ENCODE measurements around the gene DYNLT2B. TPM values are rescaled to one million over a fixed set of nuclear protein-coding genes. Genes with fewer than 3 reads are reported as not detected.
"Not testable (repeated sequence)": the region's sequence is repeated elsewhere in the genome, so short reads cannot be mapped to it uniquely, and the experiment has no call there.

The DYNLT2B gene
- total RNA-seq, 5 donors from 2014 or later (not counting 1 experiment from before 2014, with no cell fraction given), result 3.2 to 8.5 (median 7.8) TPM

DNA sequence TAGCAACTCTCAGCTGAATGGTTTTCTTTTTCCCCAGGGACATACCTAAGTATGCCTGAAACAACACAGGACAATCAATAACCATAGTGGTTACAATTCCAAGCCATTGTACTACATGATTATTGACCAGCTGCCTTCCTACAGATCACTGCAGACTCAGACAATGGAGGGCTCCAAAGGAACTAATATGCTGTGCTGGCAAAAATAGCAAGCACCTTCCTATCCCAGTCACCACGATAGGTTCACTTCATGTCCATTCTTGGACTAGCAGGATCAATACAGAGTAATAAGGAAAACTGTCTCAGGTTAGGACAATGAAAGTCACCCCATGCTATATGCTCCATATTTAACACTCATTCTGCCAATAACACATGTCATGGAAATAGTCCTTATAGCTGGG, 37.6 kb upstream of the DYNLT2B start:
- peaks cover 0 to 19% of the 10 kb centered on the region in 2 experiments for H3K4me1 ChIP-seq (ENCODE audit: control insufficient read depth in 1 of 2, extremely low read depth in 1 of 2, insufficient read depth in 2 of 2, low read length in 2 of 2)
- ChIA-PET POLR2A (interaction anchor here in 1 of 2 donors (0.6 kb wide), 1 partner anchor 26 kb away, joined by 3 read pairs; no protein-coding TSS in a partner anchor), CTCF (no interaction called here)
- no peaks in the 10 kb centered on the region for H3K9me3 ChIP-seq
- H3K36me3 ChIP-seq (ENCODE audit: control insufficient read depth in 2 of 2, extremely low read depth in 1 of 2, insufficient read depth in 1 of 2, low read length in 1 of 2), result peaks cover 0 to 62% of the 10 kb centered on the region in 2 donors
- Mint-ChIP-seq H3K4me3 (no peak overlapping the region), H3K9me3 (no peaks in the 10 kb centered on the region), H3K27me3 (no peaks in the 10 kb centered on the region), H3K4me1 (peaks cover 0 to 12% (median 10%) of the 10 kb centered on the region in 3 donors), H3K36me3 (peaks cover 65% of the 10 kb centered on the region), H3K27ac (no peak overlapping the region)
- ATAC-seq (replicated peaks in 1 of 4) (no peak), DNase-seq (no peak)
- no peak overlapping the region for H3K27ac ChIP-seq (ENCODE audit: low read length)
- no CpG with 5 or more reads among the region's 1 CpG for WGBS (ENCODE audit: insufficient coverage)
- H3K27me3 ChIP-seq (replicated peaks in 1 of 2; ENCODE audit: control insufficient read depth in 2 of 2, extremely low read depth in 1 of 2, insufficient read depth in 2 of 2, low read length in 1 of 2), result no peaks in the 10 kb centered on the region
- H3K4me3 ChIP-seq (ENCODE audit: control insufficient read depth in 1 of 2, extremely low read depth in 1 of 2, low read length in 1 of 2), result no peak overlapping the region

DNA sequence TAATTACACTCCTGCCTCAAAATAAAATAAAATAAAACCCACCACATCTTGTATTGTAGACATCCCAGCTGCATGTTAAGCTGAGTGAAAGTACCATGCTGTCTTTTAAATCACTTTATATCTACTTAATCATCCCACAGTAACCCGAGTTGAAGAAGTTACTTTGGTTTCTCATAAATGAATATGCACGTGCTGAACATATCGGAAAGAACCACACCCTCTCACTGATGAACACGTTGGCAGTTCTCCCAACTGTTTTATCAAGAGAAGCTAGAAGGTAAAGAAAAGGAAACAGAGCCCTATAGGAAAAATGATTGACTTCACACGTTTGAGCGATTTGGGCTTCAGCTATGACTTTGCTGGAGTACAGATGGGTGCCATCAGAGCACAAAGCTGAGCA, 36.1 kb upstream of the DYNLT2B start:
- ChIA-PET POLR2A (interaction anchor here in 1 of 2 donors (0.6 kb wide), 1 partner anchor 393 kb away, joined by 3 read pairs; no protein-coding TSS in a partner anchor), CTCF (interaction anchor here in 1 of 2 donors (0.6 kb wide), 1 partner anchor 88 kb away, joined by 3 read pairs; no protein-coding TSS in a partner anchor)

DNA sequence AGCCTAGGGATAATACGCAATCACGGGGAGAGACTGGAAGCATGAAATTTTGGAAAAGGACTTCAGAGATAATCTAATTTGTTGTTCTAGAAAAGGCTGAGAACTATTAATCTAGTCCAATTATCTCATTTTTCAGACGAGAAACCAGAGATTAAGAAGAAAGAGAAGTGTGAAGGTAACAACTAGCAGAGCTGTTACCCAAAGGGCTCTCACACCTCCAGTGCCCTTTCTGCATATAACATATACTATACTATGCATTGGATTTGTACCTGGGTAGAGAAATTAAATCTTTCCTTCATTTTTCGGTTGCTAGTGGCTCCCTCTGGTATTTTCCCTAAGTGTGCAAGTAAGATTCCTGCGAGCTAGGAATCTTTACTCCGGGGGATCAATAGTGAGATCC, 33.5 kb upstream of the DYNLT2B start:
- Histone ChIP-seq H3K27ac (ENCODE audit: low read length) (no peak overlapping the region), H3K9me3 (no peaks in the 10 kb centered on the region), H3K4me1 (ENCODE audit: control insufficient read depth in 1 of 2, extremely low read depth in 1 of 2, insufficient read depth in 2 of 2, low read length in 2 of 2) (no peaks in the 10 kb centered on the region), H3K4me3 (ENCODE audit: control insufficient read depth in 1 of 2, extremely low read depth in 1 of 2, low read length in 1 of 2) (no peak overlapping the region), H3K27me3 (replicated peaks in 1 of 2; ENCODE audit: control insufficient read depth in 2 of 2, extremely low read depth in 1 of 2, insufficient read depth in 2 of 2, low read length in 1 of 2) (no peaks in the 10 kb centered on the region), H3K36me3 (ENCODE audit: control insufficient read depth in 2 of 2, extremely low read depth in 1 of 2, insufficient read depth in 1 of 2, low read length in 1 of 2) (peaks cover 2 to 37% of the 10 kb centered on the region in 2 donors)
- Mint-ChIP-seq H3K4me1 (no peaks in the 10 kb centered on the region), H3K27me3 (no peaks in the 10 kb centered on the region), H3K4me3 (no peak overlapping the region), H3K9me3 (no peaks in the 10 kb centered on the region), H3K36me3 (peaks cover 54% of the 10 kb centered on the region), H3K27ac (no peak overlapping the region)
- ATAC-seq (replicated peaks in 1 of 4) (no peak), DNase-seq (no peak)
- ChIA-PET CTCF (no interaction called here), POLR2A (no interaction called here)
- WGBS (ENCODE audit: insufficient coverage), result no CpG with 5 or more reads among the region's 6 CpGs

More for the DNA sequence above, 36.1 kb upstream of the DYNLT2B start:
- Mint-ChIP-seq H3K4me1 (peaks cover 0 to 9% (median 8%) of the 10 kb centered on the region in 3 donors), H3K27me3 (no peaks in the 10 kb centered on the region), H3K27ac (no peak overlapping the region), H3K9me3 (no peaks in the 10 kb centered on the region), H3K36me3 (peaks cover 54% of the 10 kb centered on the region), H3K4me3 (no peak overlapping the region)
- H3K4me3 ChIP-seq (ENCODE audit: control insufficient read depth in 1 of 2, extremely low read depth in 1 of 2, low read length in 1 of 2), result no peak overlapping the region
- no peak for DNase-seq
- ATAC-seq (replicated peaks in 1 of 4), result no peak
- no peaks in the 10 kb centered on the region for H3K27me3 ChIP-seq (replicated peaks in 1 of 2; ENCODE audit: control insufficient read depth in 2 of 2, extremely low read depth in 1 of 2, insufficient read depth in 2 of 2, low read length in 1 of 2)
- no peaks in the 10 kb centered on the region for H3K9me3 ChIP-seq
- H3K27ac ChIP-seq (ENCODE audit: low read length), result no peak overlapping the region
- H3K36me3 ChIP-seq (ENCODE audit: control insufficient read depth in 2 of 2, extremely low read depth in 1 of 2, insufficient read depth in 1 of 2, low read length in 1 of 2), result peaks cover under 1 to 51% of the 10 kb centered on the region in 2 donors
- 92% methylated on average over 2 of the region's 6 CpGs for WGBS (ENCODE audit: insufficient coverage)
- peaks cover 0 to 19% of the 10 kb centered on the region in 2 experiments for H3K4me1 ChIP-seq (ENCODE audit: control insufficient read depth in 1 of 2, extremely low read depth in 1 of 2, insufficient read depth in 2 of 2, low read length in 2 of 2)

DNA sequence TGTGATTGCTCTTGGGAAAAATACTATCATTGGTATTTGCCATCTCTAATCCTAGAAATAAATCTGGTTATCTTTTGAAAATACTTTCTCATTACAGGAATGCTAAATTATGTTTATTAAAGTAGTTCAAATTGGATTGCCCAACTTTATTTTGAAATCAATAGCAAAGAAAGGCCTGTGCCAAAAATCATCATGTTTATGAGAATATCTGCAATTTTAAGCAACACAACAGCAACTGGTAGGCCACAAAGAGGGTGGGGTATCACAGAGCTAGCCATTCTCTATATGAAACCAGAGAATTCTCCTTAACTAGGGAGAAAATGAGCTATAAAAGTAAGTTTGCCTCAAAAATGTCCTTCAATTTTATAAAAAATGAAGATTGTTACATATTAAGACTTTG, 32.0 kb upstream of the DYNLT2B start:
- no peaks in the 10 kb centered on the region for H3K4me1 Mint-ChIP-seq
- no peak overlapping the region for H3K27ac ChIP-seq (ENCODE audit: low read length)
- DNase-seq (no peak), ATAC-seq (replicated peaks in 1 of 4) (no peak)
- ChIA-PET CTCF (no interaction called here), POLR2A (no interaction called here)
- no peaks in the 10 kb centered on the region for H3K9me3 ChIP-seq
- no peaks in the 10 kb centered on the region for H3K27me3 Mint-ChIP-seq
- peaks cover 2 to 22% of the 10 kb centered on the region in 2 donors for H3K36me3 ChIP-seq (ENCODE audit: control insufficient read depth in 2 of 2, extremely low read depth in 1 of 2, insufficient read depth in 1 of 2, low read length in 1 of 2)
- peaks cover 43% of the 10 kb centered on the region for H3K36me3 Mint-ChIP-seq
- H3K4me3 Mint-ChIP-seq, result no peak overlapping the region
- H3K27me3 ChIP-seq (replicated peaks in 1 of 2; ENCODE audit: control insufficient read depth in 2 of 2, extremely low read depth in 1 of 2, insufficient read depth in 2 of 2, low read length in 1 of 2), result no peaks in the 10 kb centered on the region
- H3K27ac Mint-ChIP-seq, result no peak overlapping the region
- H3K9me3 Mint-ChIP-seq, result no peaks in the 10 kb centered on the region
- no peaks in the 10 kb centered on the region for H3K4me1 ChIP-seq (ENCODE audit: control insufficient read depth in 1 of 2, extremely low read depth in 1 of 2, insufficient read depth in 2 of 2, low read length in 2 of 2)
- H3K4me3 ChIP-seq (ENCODE audit: control insufficient read depth in 1 of 2, extremely low read depth in 1 of 2, low read length in 1 of 2), result no peak overlapping the region

DNA sequence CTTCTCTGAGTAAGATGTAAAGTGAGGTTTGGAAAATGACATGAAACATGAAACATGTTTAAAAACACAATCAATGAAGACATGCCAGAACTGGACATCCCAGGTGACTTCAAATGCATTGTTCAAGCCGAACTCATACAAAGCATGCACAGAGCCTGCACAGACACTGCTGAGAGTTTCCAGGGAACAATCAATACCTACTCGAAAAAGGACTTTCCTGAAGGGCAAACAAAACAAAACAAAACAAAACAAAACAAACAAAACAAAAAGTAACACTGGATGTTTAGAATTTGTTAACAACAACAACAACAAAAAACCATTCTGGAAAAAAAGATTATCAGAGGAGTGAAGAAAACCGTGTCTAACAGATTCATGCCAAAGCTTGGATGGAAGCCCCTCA, 30.7 kb upstream of the DYNLT2B start:
- Mint-ChIP-seq H3K36me3 (peaks cover 35% of the 10 kb centered on the region), H3K9me3 (no peaks in the 10 kb centered on the region), H3K27ac (no peak overlapping the region), H3K4me1 (peaks cover 0 to 2% (median 0%) of the 10 kb centered on the region in 3 donors), H3K4me3 (no peak overlapping the region), H3K27me3 (no peaks in the 10 kb centered on the region)
- Histone ChIP-seq H3K9me3 (no peaks in the 10 kb centered on the region), H3K27ac (ENCODE audit: low read length) (no peak overlapping the region), H3K36me3 (ENCODE audit: control insufficient read depth in 2 of 2, extremely low read depth in 1 of 2, insufficient read depth in 1 of 2, low read length in 1 of 2) (peaks cover 2 to 10% of the 10 kb centered on the region in 2 donors), H3K4me1 (ENCODE audit: control insufficient read depth in 1 of 2, extremely low read depth in 1 of 2, insufficient read depth in 2 of 2, low read length in 2 of 2) (no peaks in the 10 kb centered on the region), H3K4me3 (ENCODE audit: control insufficient read depth in 1 of 2, extremely low read depth in 1 of 2, low read length in 1 of 2) (no peak overlapping the region), H3K27me3 (replicated peaks in 1 of 2; ENCODE audit: control insufficient read depth in 2 of 2, extremely low read depth in 1 of 2, insufficient read depth in 2 of 2, low read length in 1 of 2) (no peaks in the 10 kb centered on the region)
- 100% methylated on average over 1 of the region's 3 CpGs for WGBS (ENCODE audit: insufficient coverage)
- POLR2A ChIA-PET, result no interaction called here
- ATAC-seq (replicated peaks in 1 of 4) (no peak), DNase-seq (no peak)
- CTCF ChIA-PET, result no interaction called here

DNA sequence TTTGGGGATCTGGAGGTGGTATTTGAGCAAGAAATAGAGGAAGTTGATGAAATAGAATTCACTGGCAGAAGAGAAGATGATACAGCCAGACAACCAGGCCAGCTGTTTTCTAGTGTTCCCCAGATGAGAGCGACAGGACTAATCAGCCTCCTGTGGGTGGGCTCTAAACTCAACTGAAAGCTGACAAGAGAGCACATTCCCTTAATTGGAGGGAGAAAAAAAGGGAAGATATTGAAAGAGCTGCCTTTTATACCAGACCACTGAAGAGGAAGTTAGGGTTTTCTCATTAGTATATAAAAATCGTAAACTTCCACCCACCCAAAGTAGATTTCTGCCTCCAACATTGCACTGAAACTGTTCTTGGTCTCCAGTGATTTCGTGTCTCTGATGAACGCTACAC, 26.6 kb upstream of the DYNLT2B start:
- H3K4me1 Mint-ChIP-seq, result peaks cover 0 to 2% (median 0%) of the 10 kb centered on the region in 3 donors
- CTCF ChIA-PET, result interaction anchor here (0.5 kb wide), 2 partner anchors 10 to 63 kb away, joined by 3 to 5 read pairs; no protein-coding TSS in a partner anchor
- H3K27ac Mint-ChIP-seq, result no peak overlapping the region
- Histone ChIP-seq H3K9me3 (no peaks in the 10 kb centered on the region), H3K36me3 (ENCODE audit: control insufficient read depth in 2 of 2, extremely low read depth in 1 of 2, insufficient read depth in 1 of 2, low read length in 1 of 2) (peaks cover 2 to 3% of the 10 kb centered on the region in 2 donors), H3K27me3 (replicated peaks in 1 of 2; ENCODE audit: control insufficient read depth in 2 of 2, extremely low read depth in 1 of 2, insufficient read depth in 2 of 2, low read length in 1 of 2) (peaks cover 0 to 3% of the 10 kb centered on the region in 2 experiments), H3K27ac (ENCODE audit: low read length) (no peak overlapping the region), H3K4me1 (ENCODE audit: control insufficient read depth in 1 of 2, extremely low read depth in 1 of 2, insufficient read depth in 2 of 2, low read length in 2 of 2) (no peaks in the 10 kb centered on the region), H3K4me3 (ENCODE audit: control insufficient read depth in 1 of 2, extremely low read depth in 1 of 2, low read length in 1 of 2) (no peak overlapping the region)
- no CpG with 5 or more reads among the region's 4 CpGs for WGBS (ENCODE audit: insufficient coverage)
- no peak overlapping the region for H3K4me3 Mint-ChIP-seq
- peaks cover 19% of the 10 kb centered on the region for H3K36me3 Mint-ChIP-seq
- H3K9me3 Mint-ChIP-seq, result no peaks in the 10 kb centered on the region
- POLR2A ChIA-PET, result no interaction called here
- DNase-seq, result no peak
- peaks cover 0 to 5% of the 10 kb centered on the region in 2 donors for H3K27me3 Mint-ChIP-seq
- no peak for ATAC-seq (replicated peaks in 1 of 4)

DNA sequence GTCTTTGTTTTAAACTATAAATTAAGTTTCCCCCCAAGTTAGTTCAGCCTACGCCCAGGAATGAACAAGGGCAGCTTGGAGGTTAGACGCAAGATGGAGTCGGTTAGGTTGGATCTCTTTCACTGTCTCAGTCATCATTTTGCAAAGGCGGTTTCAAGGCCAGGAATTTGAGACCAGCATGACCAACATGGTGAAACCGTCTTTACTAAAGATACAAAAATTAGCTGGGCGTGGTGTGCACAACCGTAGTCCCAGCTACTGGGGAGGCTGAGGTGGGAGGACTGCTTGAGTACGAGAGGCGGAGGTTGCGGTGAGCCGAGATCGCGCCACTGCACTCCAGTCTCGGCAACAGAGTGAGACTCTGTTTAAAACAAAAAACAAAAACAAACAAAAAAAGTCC, 25.9 kb upstream of the DYNLT2B start:
- H3K27me3 ChIP-seq (replicated peaks in 1 of 2; ENCODE audit: control insufficient read depth in 2 of 2, extremely low read depth in 1 of 2, insufficient read depth in 2 of 2, low read length in 1 of 2); H3K4me1 Mint-ChIP-seq; H3K4me3 ChIP-seq (ENCODE audit: control insufficient read depth in 1 of 2, extremely low read depth in 1 of 2, low read length in 1 of 2); H3K27me3 Mint-ChIP-seq; H3K27ac ChIP-seq (ENCODE audit: low read length); H3K4me3 Mint-ChIP-seq; POLR2A ChIA-PET; H3K9me3 ChIP-seq; H3K9me3 Mint-ChIP-seq; H3K4me1 ChIP-seq (ENCODE audit: control insufficient read depth in 1 of 2, extremely low read depth in 1 of 2, insufficient read depth in 2 of 2, low read length in 2 of 2); ATAC-seq (replicated peaks in 1 of 4); DNase-seq; H3K36me3 ChIP-seq (ENCODE audit: control insufficient read depth in 2 of 2, extremely low read depth in 1 of 2, insufficient read depth in 1 of 2, low read length in 1 of 2); H3K27ac Mint-ChIP-seq: not testable (repeated sequence)
- H3K36me3 Mint-ChIP-seq, result peaks cover 18% of the 10 kb centered on the region
- WGBS (ENCODE audit: insufficient coverage), result 100% methylated on average over 4 of the region's 14 CpGs
- CTCF ChIA-PET, result interaction anchor here in 1 of 2 donors (0.5 kb wide), 1 partner anchor 64 kb away, joined by 5 read pairs; no protein-coding TSS in a partner anchor

Measured in T-cell (primary cell).